Endothelial cell (in vitro differentiated cells): ENCODE data around the gene PES1. TPM values are rescaled to one million over a fixed set of nuclear protein-coding genes. Genes with fewer than 3 reads are reported as not detected.
"Not testable (repeated sequence)": the region's sequence is repeated elsewhere in the genome, so short reads cannot be mapped to it uniquely, and the experiment has no call there.

Experiments used
- DNase-seq: peaks from one replicate; pipeline ENCODE4 v3.0.0; 2021; ENCODE audit warnings: low spot score
- H3K27ac Mint-ChIP-seq: one replicate; pipeline ENCODE4 v1.8.0; 2021; ENCODE audit warnings: mixed read lengths, inconsistent platforms; ENCODE audit not compliant: unreplicated experiment
- H3K27me3 Mint-ChIP-seq: one replicate; pipeline ENCODE4 v1.8.0; 2021; ENCODE audit warnings: mild to moderate bottlenecking, moderate library complexity, mixed read lengths, inconsistent platforms; ENCODE audit not compliant: unreplicated experiment
- H3K36me3 Mint-ChIP-seq: one replicate; pipeline ENCODE4 v1.8.0; 2021; ENCODE audit warnings: mild to moderate bottlenecking, low read depth, mixed read lengths, inconsistent platforms; ENCODE audit not compliant: unreplicated experiment
- H3K4me1 Mint-ChIP-seq: one replicate; pipeline ENCODE4 v1.8.0; 2021; ENCODE audit warnings: mild to moderate bottlenecking, mixed read lengths, inconsistent platforms; ENCODE audit not compliant: unreplicated experiment
- H3K4me3 Mint-ChIP-seq: one replicate; pipeline ENCODE4 v1.8.0; 2021; ENCODE audit warnings: mild to moderate bottlenecking, mixed read lengths, inconsistent platforms; ENCODE audit not compliant: unreplicated experiment
- H3K9me3 Mint-ChIP-seq: one replicate; pipeline ENCODE4 v1.8.0; 2021; ENCODE audit warnings: mixed read lengths, inconsistent platforms; ENCODE audit not compliant: unreplicated experiment
- CTCF ChIP-seq: fragments of 200-600 bp; sonication (generic); IDR thresholded peaks from one replicate; pipeline ENCODE4 v1.5.0; 2021; ENCODE audit warnings: antibody characterized with exemption; ENCODE audit not compliant: unreplicated experiment
- total RNA-seq: library from RNA; stranded (reverse); fragmentation: NEBNext Ultra II Directional; extraction: Animal tissue kit (Norgen Biotek cat#: 25700); gene quantifications from one replicate; pipeline ENCODE4 v1.2.1, GENCODE V29; 2021; ENCODE audit not compliant: unreplicated experiment

The PES1 gene
- total RNA-seq, 1 donor from 2014 or later: 84.0 TPM

DNA sequence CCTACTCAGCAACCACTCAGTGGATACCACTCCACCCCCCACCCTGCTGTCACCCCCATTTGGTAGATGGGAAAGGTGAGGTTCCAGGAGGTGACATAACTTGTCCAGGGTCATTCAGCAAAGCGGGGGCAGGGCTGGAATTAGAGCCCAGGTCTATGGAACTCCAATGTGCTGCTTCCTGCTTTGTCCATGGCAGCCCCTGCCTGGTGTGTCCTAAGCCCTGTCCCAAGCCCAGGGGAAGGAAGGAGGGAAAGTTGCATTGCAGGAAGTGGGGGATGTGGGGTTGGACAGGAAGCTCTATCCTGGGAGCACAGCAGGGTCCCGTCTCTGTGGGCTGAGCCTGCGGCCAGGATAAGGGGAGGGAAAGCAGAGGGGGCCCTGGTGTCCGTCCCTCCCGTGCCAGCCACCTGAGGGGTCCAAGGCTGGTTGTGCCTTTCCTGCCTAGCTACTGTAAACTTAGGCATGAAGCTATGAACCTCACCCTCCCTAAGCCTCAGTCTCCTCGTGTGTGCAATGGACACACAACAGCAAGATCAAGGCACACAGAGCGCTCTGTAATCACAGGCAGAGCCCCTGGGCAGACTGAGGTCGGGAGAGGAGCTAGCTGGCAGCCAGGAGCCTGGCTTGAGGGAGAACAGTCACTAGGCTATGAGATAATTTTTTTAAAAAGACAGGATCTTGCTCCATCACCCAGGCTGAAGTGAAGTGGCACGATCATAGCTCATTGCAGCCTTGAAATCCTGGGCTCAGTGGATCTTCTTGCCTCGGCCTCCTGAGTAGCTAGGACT is 30.1 kb downstream of the PES1 start:
- no peak overlapping the region for H3K27ac Mint-ChIP-seq
- peaks cover 14% of the 10 kb centered on the region for H3K4me1 Mint-ChIP-seq
- H3K27me3 Mint-ChIP-seq: peaks cover 2% of the 10 kb centered on the region
- H3K36me3 Mint-ChIP-seq: no peaks in the 10 kb centered on the region
- TF ChIP-seq CTCF: no peak
- DNase-seq: no peak
- H3K4me3 Mint-ChIP-seq: no peak overlapping the region
- H3K9me3 Mint-ChIP-seq: no peaks in the 10 kb centered on the region

DNA sequence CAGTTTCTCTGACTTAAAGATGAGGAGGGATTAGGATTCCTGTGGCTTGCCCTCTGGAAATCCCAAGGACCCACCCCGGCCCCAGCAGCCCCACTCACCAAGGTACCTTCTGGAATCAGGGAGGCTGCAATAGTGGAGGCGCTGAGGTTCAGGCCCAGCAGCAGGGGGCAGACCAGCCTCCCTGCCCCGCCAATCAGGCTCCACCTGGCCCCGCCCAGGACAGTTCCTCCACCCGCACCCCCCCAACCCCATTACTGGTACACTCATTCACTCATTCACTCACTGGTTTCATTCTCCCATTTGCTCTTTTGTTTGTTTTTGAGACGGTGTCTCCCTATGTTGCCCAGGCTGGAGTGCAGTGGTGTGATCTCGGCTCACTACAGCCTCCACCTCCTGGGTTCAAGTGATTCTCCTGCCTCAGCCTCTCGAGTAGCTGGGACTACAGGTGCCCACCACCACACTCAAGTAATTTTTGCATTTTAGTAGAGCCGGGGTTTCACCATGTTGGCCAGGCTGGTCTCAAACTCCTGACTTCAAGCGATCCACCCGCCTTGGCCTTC is 31.0 kb downstream of the PES1 start:
- H3K4me3 Mint-ChIP-seq, H3K9me3 Mint-ChIP-seq, H3K36me3 Mint-ChIP-seq, H3K27me3 Mint-ChIP-seq, H3K27ac Mint-ChIP-seq, DNase-seq: not testable (repeated sequence)
- peaks cover 14% of the 10 kb centered on the region for H3K4me1 Mint-ChIP-seq

DNA sequence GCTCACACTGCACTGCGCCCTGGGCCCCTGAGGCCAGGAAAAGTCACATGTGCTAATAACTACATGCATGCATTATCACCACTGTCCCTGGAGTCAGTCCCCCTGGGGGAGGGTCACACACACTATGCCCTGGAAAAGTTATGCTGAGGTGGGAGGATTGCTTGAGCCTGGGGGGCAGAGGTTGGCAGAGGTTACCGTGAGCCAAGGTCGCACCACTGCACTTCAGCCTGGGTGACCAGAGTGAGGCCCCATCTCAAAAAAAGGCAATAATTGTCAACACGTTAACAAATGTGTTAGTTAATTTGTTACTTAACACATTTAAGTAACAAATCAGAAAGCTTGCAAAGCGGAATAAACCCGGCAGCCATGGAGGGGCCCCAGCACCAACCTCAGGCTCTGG is 31.8 kb downstream of the PES1 start:
- peaks cover 14% of the 10 kb centered on the region for H3K4me1 Mint-ChIP-seq
- no peak for TF ChIP-seq CTCF
- H3K27ac Mint-ChIP-seq: no peak overlapping the region
- no peaks in the 10 kb centered on the region for H3K36me3 Mint-ChIP-seq
- no peaks in the 10 kb centered on the region for H3K9me3 Mint-ChIP-seq
- peaks cover 2% of the 10 kb centered on the region for H3K27me3 Mint-ChIP-seq
- H3K4me3 Mint-ChIP-seq: no peak overlapping the region
- DNase-seq: no peak

DNA sequence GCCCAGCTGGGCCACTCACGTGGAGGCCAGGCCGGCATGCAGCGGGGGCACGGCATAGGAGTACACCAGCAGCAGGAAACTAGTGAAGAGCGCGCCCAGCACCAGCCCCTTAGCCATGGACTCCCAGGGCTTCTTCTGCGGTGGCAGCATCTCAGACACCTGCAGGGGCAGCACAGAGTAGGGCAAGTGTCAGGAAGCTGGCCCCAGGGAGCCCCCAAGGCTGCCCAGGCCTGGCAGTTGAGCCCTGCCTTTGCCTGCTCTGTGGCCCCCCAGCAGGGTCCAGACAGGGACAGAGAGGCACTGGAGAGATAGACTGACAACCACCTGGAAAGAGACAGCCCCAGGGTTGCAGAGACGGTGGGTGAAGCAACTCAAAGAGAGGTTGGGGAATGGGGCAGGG is 34.5 kb downstream of the PES1 start:
- no peak for TF ChIP-seq CTCF
- H3K4me1 Mint-ChIP-seq: peaks cover 14% of the 10 kb centered on the region
- no peak overlapping the region for H3K4me3 Mint-ChIP-seq
- no peak overlapping the region for H3K27ac Mint-ChIP-seq
- H3K27me3 Mint-ChIP-seq: peaks cover 2% of the 10 kb centered on the region
- H3K36me3 Mint-ChIP-seq: no peaks in the 10 kb centered on the region
- DNase-seq: no peak
- no peaks in the 10 kb centered on the region for H3K9me3 Mint-ChIP-seq

- Mint-ChIP-seq H3K4me1 (peaks cover 10% of the 10 kb centered on the region), H3K27ac (no peak overlapping the region), H3K9me3 (no peaks in the 10 kb centered on the region), H3K36me3 (no peaks in the 10 kb centered on the region), H3K27me3 (peaks cover 2% of the 10 kb centered on the region), H3K4me3 (no peak overlapping the region)
- DNase-seq: no peak
- no peak for TF ChIP-seq CTCF
Observed at GRCh38 chr22:30556388-30556787, 35.3 kb downstream of the PES1 start.
